Activated T-cell treated with anti-CD3 and anti-CD28 coated beads, Interleukin-2, amount 50 U/mL, for 4 hours (primary cell): Measurements from ENCODE around the gene ANKRD34B. TPM values are rescaled to one million over a fixed set of nuclear protein-coding genes. Genes with fewer than 3 reads are reported as not detected.
A peak's percentile ranks its signal among the peaks of the same experiment; 100 is the strongest.
"Not testable (repeated sequence)": the region's sequence is repeated elsewhere in the genome, so short reads cannot be mapped to it uniquely, and the experiment has no call there.

Source experiments
- ATAC-seq, 2 donors: fragments of 200-7000 bp; cut with Tn5 transposase; one replicate each; pipeline ENCODE4 v1.10.0; 2021
- DNase-seq: peaks from one replicate; pipeline ENCODE4 v3.0.0-alpha.2; 2020
- H3K27me3 Mint-ChIP-seq: one replicate; pipeline ENCODE4 v1.8.0; 2021; ENCODE audit warnings: low read depth, mixed read lengths
- H3K36me3 Mint-ChIP-seq: one replicate; pipeline ENCODE4 v1.8.0; 2022; ENCODE audit warnings: mixed read lengths; ENCODE audit not compliant: insufficient read depth
- H3K4me1 Mint-ChIP-seq: one replicate; pipeline ENCODE4 v1.8.0; 2021; ENCODE audit warnings: low read depth, mixed read lengths
- H3K4me3 Mint-ChIP-seq: one replicate; pipeline ENCODE4 v1.8.0; 2021; ENCODE audit warnings: mild to moderate bottlenecking, moderate library complexity, mixed read lengths
- H3K9me3 Mint-ChIP-seq: one replicate; pipeline ENCODE4 v1.8.0; 2021; ENCODE audit warnings: mixed read lengths
- total RNA-seq, 3 donors: library from RNA; stranded (reverse); gene quantifications; one replicate each; pipeline ENCODE4 v1.2.1, GENCODE V29; 2021

Gene ANKRD34B
- total RNA-seq, 3 donors from 2014 or later, result not detected

GRCh38 chr5:80590766-80591165 lies 20.7 kb upstream of the ANKRD34B start:
- H3K9me3 Mint-ChIP-seq, result no peaks in the 10 kb centered on the region

DNA sequence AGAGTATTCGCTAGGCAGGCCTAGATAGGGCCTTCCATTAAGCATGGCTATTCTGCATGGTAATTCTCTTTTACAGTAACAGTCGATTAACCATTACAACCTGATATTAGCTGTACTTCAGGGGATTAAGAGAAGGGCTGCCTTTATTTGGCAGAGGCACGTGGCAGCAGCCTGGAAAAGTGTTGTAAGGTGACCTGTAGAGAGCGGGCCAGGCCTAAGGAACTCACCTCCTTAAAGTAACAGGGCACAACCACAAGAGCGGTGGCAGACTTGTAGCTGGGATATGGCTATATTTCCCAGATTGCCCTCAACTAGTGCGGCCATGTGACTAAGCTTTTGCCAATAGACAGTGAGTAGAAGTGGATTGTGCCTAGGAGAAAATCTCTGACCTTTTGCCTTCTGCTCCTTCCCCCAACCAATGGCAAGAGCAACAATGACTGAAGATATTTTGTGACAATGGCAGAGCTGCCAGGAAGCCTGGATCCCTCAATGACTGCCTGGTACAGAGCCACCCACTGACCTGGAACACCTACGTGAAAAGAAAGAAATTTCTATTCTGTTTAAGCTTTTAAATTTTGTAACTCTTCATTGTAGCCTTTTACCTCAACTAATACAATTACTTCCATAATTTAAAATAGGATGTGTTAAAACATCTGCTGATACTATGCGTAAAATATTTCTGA lies 18.9 kb upstream of the ANKRD34B start:
- no peaks in the 10 kb centered on the region for H3K4me1 Mint-ChIP-seq
- ATAC-seq (no peak), DNase-seq (no peak)
- no peaks in the 10 kb centered on the region for H3K9me3 Mint-ChIP-seq
- H3K27me3 Mint-ChIP-seq, result peaks cover 3% of the 10 kb centered on the region
- H3K36me3 Mint-ChIP-seq, result no peaks in the 10 kb centered on the region
- H3K4me3 Mint-ChIP-seq, result no peak overlapping the region

More at GRCh38 chr5:80590766-80591165, 20.7 kb upstream of the ANKRD34B start:
- DNase-seq (no peak), ATAC-seq (no peak)
- Mint-ChIP-seq H3K27me3 (peaks cover 3% of the 10 kb centered on the region), H3K36me3 (no peaks in the 10 kb centered on the region), H3K4me1 (no peaks in the 10 kb centered on the region), H3K4me3 (no peak overlapping the region)

- Mint-ChIP-seq H3K27me3 (no peaks in the 10 kb centered on the region), H3K9me3 (peaks cover 1% of the 10 kb centered on the region), H3K36me3 (no peaks in the 10 kb centered on the region), H3K4me1 (no peaks in the 10 kb centered on the region), H3K4me3 (no peak overlapping the region)
- DNase-seq, result no peak
- no peak for ATAC-seq
Observed at GRCh38 chr5:80584770-80585169, 14.7 kb upstream of the ANKRD34B start.

- not testable (repeated sequence) for DNase-seq, ATAC-seq, H3K4me3 Mint-ChIP-seq, H3K36me3 Mint-ChIP-seq, H3K4me1 Mint-ChIP-seq, H3K9me3 Mint-ChIP-seq
- peaks cover 19% of the 10 kb centered on the region for H3K27me3 Mint-ChIP-seq
Observed at GRCh38 chr5:80580291-80580690, 10.2 kb upstream of the ANKRD34B start.

- ATAC-seq, result no peak
- DNase-seq, result no peak
- Mint-ChIP-seq H3K4me1 (no peaks in the 10 kb centered on the region), H3K9me3 (peaks cover 3% of the 10 kb centered on the region), H3K36me3 (no peaks in the 10 kb centered on the region), H3K27me3 (peaks cover 19% of the 10 kb centered on the region), H3K4me3 (no peak overlapping the region)
Observed at GRCh38 chr5:80579050-80579449, 9.0 kb upstream of the ANKRD34B start.

DNA sequence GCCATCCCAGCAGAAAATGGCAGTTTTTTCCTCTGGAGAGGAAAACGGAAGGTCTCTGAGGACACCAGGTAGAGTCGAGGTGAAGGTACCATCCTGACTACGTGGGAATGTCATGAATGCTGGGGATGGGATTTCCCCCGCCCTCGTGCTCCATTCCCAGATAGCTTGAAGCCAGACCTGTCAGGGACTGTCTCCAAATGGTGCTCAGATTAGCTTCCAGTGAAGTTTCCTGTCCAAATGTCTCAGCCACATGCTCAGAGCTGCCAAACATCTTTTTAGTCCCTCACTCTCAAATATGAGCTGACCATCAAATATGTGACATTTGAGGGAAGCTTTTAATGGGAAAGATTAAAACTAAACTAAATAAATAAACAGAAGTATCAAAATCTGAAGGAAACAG lies 7.6 kb upstream of the ANKRD34B start:
- H3K4me3 Mint-ChIP-seq, result no peak overlapping the region
- peaks cover 25% of the 10 kb centered on the region for H3K27me3 Mint-ChIP-seq
- no peak for ATAC-seq
- DNase-seq, result no peak
- no peaks in the 10 kb centered on the region for H3K4me1 Mint-ChIP-seq
- peaks cover 3% of the 10 kb centered on the region for H3K9me3 Mint-ChIP-seq
- H3K36me3 Mint-ChIP-seq, result no peaks in the 10 kb centered on the region

DNA sequence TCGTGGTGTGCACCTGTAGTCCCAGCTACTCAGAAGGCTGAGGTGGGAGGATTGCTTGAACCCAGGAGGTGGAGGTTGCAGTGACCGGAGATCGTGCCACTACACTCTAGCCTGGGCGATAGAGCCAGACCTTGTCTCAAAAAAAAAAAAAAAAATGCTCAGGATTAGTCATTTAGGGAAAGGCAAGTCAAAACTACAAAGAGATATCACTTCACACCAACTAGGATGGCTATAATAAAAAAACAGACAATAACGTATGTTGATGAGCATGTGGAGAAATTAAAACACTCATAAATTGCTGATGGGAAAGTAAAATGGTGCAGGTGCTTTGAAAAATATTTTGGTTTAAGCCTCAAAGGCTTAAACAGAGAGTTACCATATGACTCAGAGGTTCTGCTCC lies 6.3 kb upstream of the ANKRD34B start:
- H3K9me3 Mint-ChIP-seq, result peaks cover 3% of the 10 kb centered on the region

GRCh38 chr5:80573062-80573461 lies 3.0 kb upstream of the ANKRD34B start:
- peaks cover 52% of the 10 kb centered on the region for H3K27me3 Mint-ChIP-seq

More for the DNA sequence above, 6.3 kb upstream of the ANKRD34B start:
- ATAC-seq (no peak), DNase-seq (no peak)
- Mint-ChIP-seq H3K36me3 (no peaks in the 10 kb centered on the region), H3K4me3 (no peak overlapping the region), H3K27me3 (peaks cover 37% of the 10 kb centered on the region), H3K4me1 (no peaks in the 10 kb centered on the region)

GRCh38 chr5:80569086-80569960 lies 757 bp downstream of the ANKRD34B start:
- Mint-ChIP-seq H3K4me3 (no peak overlapping the region), H3K36me3 (no peaks in the 10 kb centered on the region), H3K9me3 (no peaks in the 10 kb centered on the region), H3K27me3 (peaks cover 53% of the 10 kb centered on the region), H3K4me1 (peaks cover 4% of the 10 kb centered on the region)
- peak in 1 of 2 donors; percentile 15 for ATAC-seq
- no peak for DNase-seq

More at GRCh38 chr5:80573062-80573461, 3.0 kb upstream of the ANKRD34B start:
- no peak for DNase-seq
- no peak for ATAC-seq
- Mint-ChIP-seq H3K4me1 (peaks cover 4% of the 10 kb centered on the region), H3K4me3 (no peak overlapping the region), H3K9me3 (no peaks in the 10 kb centered on the region), H3K36me3 (no peaks in the 10 kb centered on the region)

GRCh38 chr5:80568251-80568650 lies 1.8 kb downstream of the ANKRD34B start:
- DNase-seq (no peak), ATAC-seq (no peak)
- peaks cover 4% of the 10 kb centered on the region for H3K4me1 Mint-ChIP-seq
- no peaks in the 10 kb centered on the region for H3K9me3 Mint-ChIP-seq
- peaks cover 52% of the 10 kb centered on the region for H3K27me3 Mint-ChIP-seq
- no peaks in the 10 kb centered on the region for H3K36me3 Mint-ChIP-seq
- H3K4me3 Mint-ChIP-seq, result no peak overlapping the region

GRCh38 chr5:80566711-80567259 lies 3.3 kb downstream of the ANKRD34B start:
- Mint-ChIP-seq H3K4me3 (no peak overlapping the region), H3K36me3 (no peaks in the 10 kb centered on the region), H3K27me3 (peaks cover 39% of the 10 kb centered on the region), H3K9me3 (no peaks in the 10 kb centered on the region), H3K4me1 (peaks cover 4% of the 10 kb centered on the region)
- ATAC-seq (no peak), DNase-seq (no peak)

DNA sequence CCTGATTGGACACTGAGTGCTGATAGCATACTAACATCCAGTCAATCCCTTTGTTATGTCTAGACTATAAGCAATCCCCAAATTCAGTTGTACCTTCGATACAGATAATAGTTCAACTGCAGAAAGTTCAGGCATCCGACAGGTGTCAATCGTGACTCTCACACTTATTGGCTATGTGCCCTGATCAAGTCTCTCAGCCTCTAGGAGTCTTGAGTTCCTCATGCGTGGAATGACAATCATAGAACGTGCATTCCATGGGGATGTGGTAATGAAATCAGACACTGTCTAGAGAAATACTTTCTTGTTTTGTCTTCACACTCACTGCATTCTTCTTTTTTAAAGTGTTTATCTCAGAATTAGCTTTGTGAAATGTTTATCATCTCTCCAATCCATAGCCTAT lies 4.8 kb downstream of the ANKRD34B start:
- Mint-ChIP-seq H3K36me3 (no peaks in the 10 kb centered on the region), H3K4me3 (no peak overlapping the region), H3K27me3 (peaks cover 25% of the 10 kb centered on the region), H3K9me3 (no peaks in the 10 kb centered on the region), H3K4me1 (peaks cover 1% of the 10 kb centered on the region)
- ATAC-seq, result no peak
- no peak for DNase-seq

GRCh38 chr5:80559244-80559643 lies 10.8 kb downstream of the ANKRD34B start:
- H3K4me1 Mint-ChIP-seq, result no peaks in the 10 kb centered on the region
- no peak overlapping the region for H3K4me3 Mint-ChIP-seq
- no peak for DNase-seq
- no peaks in the 10 kb centered on the region for H3K9me3 Mint-ChIP-seq
- no peak for ATAC-seq
- no peaks in the 10 kb centered on the region for H3K36me3 Mint-ChIP-seq
- peaks cover 19% of the 10 kb centered on the region for H3K27me3 Mint-ChIP-seq

GRCh38 chr5:80555099-80555498 lies 15.0 kb downstream of the ANKRD34B start:
- DNase-seq (no peak), ATAC-seq (no peak)
- no peaks in the 10 kb centered on the region for H3K4me1 Mint-ChIP-seq
- H3K27me3 Mint-ChIP-seq, result peaks cover 24% of the 10 kb centered on the region
- no peaks in the 10 kb centered on the region for H3K36me3 Mint-ChIP-seq
- no peaks in the 10 kb centered on the region for H3K9me3 Mint-ChIP-seq
- no peak overlapping the region for H3K4me3 Mint-ChIP-seq
